ENCODE data around the gene DVL1.

DNA sequence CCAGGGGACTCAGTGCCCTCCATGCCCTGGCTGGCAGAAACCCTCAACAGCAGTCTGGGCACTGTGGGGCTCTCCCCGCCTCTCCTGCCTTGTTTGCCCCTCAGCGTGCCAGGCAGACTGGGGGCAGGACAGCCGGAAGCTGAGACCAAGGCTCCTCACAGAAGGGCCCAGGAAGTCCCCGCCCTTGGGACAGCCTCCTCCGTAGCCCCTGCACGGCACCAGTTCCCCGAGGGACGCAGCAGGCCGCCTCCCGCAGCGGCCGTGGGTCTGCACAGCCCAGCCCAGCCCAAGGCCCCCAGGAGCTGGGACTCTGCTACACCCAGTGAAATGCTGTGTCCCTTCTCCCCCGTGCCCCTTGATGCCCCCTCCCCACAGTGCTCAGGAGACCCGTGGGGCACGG lies 21.0 kb downstream of the DVL1 start:
- TF ChIP-seq POLR2AphosphoS5 (IDR thresholded peaks at IDR 0.05), result no peak
- TF ChIP-seq, protein P1, sequence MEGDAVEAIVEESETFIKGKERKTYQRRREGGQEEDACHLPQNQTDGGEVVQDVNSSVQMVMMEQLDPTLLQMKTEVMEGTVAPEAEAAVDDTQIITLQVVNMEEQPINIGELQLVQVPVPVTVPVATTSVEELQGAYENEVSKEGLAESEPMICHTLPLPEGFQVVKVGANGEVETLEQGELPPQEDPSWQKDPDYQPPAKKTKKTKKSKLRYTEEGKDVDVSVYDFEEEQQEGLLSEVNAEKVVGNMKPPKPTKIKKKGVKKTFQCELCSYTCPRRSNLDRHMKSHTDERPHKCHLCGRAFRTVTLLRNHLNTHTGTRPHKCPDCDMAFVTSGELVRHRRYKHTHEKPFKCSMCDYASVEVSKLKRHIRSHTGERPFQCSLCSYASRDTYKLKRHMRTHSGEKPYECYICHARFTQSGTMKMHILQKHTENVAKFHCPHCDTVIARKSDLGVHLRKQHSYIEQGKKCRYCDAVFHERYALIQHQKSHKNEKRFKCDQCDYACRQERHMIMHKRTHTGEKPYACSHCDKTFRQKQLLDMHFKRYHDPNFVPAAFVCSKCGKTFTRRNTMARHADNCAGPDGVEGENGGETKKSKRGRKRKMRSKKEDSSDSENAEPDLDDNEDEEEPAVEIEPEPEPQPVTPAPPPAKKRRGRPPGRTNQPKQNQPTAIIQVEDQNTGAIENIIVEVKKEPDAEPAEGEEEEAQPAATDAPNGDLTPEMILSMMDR (IDR thresholded peaks at IDR 0.05), result no peak
- no peak for TF ChIP-seq EP300 (IDR thresholded peaks at IDR 0.05)
